NCI-H1417 treated with DMSO at 0.1 percent for 48 hours (cell line): Measurements from ENCODE around the gene CTNNBIP1.

Experiments
- DNase-seq: peaks from one replicate; lab custom pipeline; 2025; lab: John Stamatoyannopoulos, UW

CTNNBIP1 gene

GRCh38 chr1:9904596-9904995 is 5.5 kb downstream of the CTNNBIP1 start:
- no peak for DNase-seq

GRCh38 chr1:9903801-9904527 is 6.1 kb downstream of the CTNNBIP1 start:
- DNase-seq, result no peak

GRCh38 chr1:9902060-9902452 is 8.0 kb downstream of the CTNNBIP1 start:
- no peak for DNase-seq

GRCh38 chr1:9901148-9902059 is 8.7 kb downstream of the CTNNBIP1 start:
- no peak for DNase-seq

GRCh38 chr1:9900142-9901043 is 9.7 kb downstream of the CTNNBIP1 start:
- DNase-seq, result no peak

GRCh38 chr1:9894115-9894514 is 16.0 kb downstream of the CTNNBIP1 start:
- no peak for DNase-seq

GRCh38 chr1:9892563-9893528 is 17.2 kb downstream of the CTNNBIP1 start:
- DNase-seq, result no peak

GRCh38 chr1:9891207-9891606 is 18.9 kb downstream of the CTNNBIP1 start:
- DNase-seq, result no peak

GRCh38 chr1:9890224-9890731 is 19.8 kb downstream of the CTNNBIP1 start:
- no peak for DNase-seq

- no peak for DNase-seq
Observed at GRCh38 chr1:9889411-9889810, 20.7 kb downstream of the CTNNBIP1 start.

- no peak for DNase-seq
Observed at GRCh38 chr1:9888886-9889285, 21.2 kb downstream of the CTNNBIP1 start.

- no peak for DNase-seq
Observed at GRCh38 chr1:9887070-9887469, 23.0 kb downstream of the CTNNBIP1 start.

- no peak for DNase-seq
Observed at GRCh38 chr1:9886092-9886742, 23.9 kb downstream of the CTNNBIP1 start.

GRCh38 chr1:9884805-9885204 is 25.3 kb downstream of the CTNNBIP1 start:
- no peak for DNase-seq

- no peak for DNase-seq
Observed at GRCh38 chr1:9883585-9884449, 26.3 kb downstream of the CTNNBIP1 start.

GRCh38 chr1:9882945-9883303 is 27.1 kb downstream of the CTNNBIP1 start:
- no peak for DNase-seq

- no peak for DNase-seq
Observed at GRCh38 chr1:9882296-9882944, 27.6 kb downstream of the CTNNBIP1 start.

GRCh38 chr1:9881838-9882249 is 28.2 kb downstream of the CTNNBIP1 start:
- DNase-seq, result no peak

GRCh38 chr1:9878404-9878803 is 31.7 kb downstream of the CTNNBIP1 start:
- no peak for DNase-seq
